CD4-positive, alpha-beta T cell treated with Interleukin-15 for 1 hour (primary cell): Measurements from ENCODE around the gene PSTPIP1.

Experiments
- DNase-seq: peaks from one replicate; pipeline ENCODE4 v3.0.0-alpha.2; 2020

Gene PSTPIP1

DNA sequence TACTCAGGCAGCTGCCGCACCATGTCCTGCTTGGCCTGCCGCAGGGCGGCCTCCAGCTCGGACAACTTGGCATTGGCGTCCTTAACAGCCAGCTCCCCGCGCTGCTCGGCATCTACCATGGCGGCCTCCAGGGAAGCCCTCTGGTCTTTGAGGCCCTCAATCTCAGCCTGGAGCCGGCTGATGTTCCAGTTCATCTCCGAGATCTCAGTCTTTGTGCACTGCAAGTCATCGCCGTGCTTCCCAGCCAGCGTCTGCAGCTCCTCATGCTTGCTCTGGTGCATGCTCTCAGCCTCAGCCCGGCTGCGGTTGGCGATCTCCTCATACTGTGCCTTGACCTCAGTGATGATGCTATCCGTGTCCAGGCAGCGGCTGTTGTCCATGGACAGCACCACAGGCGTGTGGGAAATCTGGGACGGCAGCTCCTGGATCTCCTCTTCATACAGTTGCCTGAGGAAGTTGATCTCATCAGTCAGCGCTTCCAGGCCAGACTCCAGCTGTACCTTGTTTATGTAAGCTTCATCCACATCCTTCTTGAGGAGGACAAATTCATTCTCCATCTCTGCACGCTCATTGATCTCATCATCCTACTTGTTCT lies 15.5 kb upstream of the PSTPIP1 start:
- DNase-seq: no peak

DNA sequence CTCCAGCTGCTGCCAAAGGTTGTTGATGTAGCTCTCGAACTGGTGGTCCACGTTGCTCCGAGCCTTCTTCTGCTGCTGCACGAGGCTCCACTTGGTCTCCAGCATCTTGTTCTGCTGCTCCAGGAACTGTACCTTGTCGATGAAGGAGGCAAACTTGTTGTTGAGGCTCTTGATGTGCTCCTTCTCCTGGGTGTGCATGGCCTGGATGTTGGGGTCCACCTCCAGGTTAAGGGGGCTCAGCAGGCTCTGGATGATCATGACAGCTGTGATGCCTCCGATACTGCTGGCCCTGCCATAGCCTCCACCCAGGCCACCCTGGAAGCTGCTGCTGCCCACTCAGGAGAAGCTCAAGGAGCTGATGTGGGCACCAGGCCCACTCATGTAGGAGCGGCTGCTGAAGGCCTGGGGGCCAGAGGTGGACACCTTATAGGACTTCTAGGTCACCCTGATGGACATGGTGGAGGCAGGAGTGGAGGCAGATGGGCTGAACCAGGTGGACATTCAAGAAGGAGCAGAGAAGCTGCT lies 14.9 kb upstream of the PSTPIP1 start:
- no peak for DNase-seq

GRCh38 chr15:76982356-76982755 lies 12.6 kb upstream of the PSTPIP1 start:
- no peak for DNase-seq

GRCh38 chr15:76982756-76983155 lies 12.2 kb upstream of the PSTPIP1 start:
- DNase-seq: no peak

DNA sequence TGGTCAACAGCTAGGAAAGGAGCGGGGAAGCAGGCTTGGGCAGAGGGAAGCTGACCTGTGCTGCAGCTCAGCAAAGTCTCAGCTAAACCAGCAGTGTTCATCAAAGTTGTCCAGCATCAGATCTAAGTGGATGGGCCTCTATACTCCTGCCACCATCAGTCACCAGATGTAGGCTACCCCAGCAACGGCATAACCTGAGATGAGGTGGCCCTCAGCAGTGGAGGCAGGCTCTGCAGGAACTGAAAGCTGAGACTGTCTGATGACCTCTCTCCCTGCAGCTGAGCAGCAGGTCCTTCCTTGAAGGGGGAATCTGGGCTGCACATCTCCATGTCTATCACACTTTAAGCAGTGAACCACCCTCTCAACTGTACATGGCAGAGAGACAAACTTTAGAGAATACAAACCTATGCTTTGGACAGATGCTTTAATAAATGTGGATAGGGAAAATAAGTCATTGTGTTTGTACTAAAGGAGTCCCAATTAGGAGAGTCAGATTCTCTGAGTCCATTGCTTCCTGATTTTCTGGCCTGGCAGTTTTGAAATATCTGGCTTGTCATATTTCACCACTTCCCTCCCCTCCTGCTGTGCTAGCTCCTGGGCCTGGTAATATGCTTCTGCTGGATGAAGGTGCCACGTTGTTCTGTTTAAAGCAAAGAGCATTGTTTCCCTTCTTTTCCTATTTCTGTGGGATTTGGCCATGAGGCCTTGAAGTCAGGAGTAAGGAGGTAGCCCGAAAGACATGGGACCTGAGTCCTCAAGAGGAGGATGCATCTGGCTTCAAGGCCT lies 11.1 kb upstream of the PSTPIP1 start:
- no peak for DNase-seq

- no peak for DNase-seq
Observed at GRCh38 chr15:76986743-76987142, 8.2 kb upstream of the PSTPIP1 start.

DNA sequence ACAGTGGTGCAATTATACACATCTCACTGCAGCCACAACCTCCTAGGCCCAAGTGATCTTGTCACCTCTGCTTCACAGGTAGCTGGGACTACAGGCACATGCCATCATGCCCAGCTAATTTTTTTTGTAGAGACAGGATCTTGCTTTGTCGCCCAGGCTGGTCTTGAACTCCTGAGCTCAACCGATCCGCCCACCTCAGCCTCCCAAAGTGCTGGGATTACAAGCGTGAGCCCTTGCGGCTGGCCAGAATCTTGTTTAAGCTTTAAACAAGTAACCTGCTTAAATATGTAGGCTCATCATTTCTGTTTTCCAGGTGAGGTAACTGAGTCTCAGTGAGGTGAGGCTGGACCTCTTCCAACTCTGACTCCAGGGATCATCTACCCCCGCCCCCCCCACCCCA lies 7.7 kb upstream of the PSTPIP1 start:
- no peak for DNase-seq

DNA sequence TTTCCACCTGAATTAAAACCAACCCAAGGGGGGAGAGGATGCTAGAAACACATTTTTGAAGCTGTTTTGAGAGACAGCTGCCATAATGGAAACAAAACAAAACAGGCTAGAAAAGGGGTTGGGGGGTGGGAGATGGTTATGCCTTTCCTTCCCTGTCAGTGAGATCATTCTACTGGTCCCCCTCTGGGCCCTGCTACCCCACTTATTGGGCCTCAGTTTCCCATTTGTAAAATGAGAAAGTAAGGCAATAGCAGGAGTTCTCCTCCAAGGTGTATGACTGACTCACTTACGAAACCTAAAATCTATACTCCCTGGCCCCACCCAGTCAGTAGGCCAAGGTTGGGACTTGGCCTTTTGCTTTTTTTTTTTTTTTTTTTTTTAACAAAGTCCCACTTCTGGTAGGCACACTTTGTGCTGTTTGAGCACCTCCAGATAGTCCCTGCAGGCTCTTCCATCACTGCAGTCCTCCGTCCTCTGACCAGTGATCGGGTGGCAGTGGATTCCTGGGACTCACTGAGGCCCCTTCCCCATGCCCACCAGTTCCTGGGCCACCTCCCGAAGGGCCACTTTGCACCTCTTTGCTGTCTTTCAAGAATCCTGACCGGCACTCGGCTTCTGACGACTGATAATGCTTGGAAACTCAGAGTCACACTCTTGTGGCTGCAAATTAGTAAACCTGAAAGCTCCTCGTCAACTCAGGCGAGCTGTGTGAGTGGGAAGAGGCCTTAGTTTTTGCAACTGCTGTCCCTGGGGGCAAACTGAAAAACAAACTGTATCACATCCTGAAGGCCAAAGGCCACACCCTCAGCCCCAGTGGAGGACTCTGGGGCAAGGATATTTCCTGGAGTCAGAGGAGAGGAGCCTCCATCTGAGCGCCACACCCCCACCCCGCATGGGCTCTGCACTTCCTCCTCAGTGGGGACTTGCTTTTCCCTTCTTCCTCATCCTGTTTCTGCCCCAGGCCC lies 6.7 kb upstream of the PSTPIP1 start:
- DNase-seq: no peak

DNA sequence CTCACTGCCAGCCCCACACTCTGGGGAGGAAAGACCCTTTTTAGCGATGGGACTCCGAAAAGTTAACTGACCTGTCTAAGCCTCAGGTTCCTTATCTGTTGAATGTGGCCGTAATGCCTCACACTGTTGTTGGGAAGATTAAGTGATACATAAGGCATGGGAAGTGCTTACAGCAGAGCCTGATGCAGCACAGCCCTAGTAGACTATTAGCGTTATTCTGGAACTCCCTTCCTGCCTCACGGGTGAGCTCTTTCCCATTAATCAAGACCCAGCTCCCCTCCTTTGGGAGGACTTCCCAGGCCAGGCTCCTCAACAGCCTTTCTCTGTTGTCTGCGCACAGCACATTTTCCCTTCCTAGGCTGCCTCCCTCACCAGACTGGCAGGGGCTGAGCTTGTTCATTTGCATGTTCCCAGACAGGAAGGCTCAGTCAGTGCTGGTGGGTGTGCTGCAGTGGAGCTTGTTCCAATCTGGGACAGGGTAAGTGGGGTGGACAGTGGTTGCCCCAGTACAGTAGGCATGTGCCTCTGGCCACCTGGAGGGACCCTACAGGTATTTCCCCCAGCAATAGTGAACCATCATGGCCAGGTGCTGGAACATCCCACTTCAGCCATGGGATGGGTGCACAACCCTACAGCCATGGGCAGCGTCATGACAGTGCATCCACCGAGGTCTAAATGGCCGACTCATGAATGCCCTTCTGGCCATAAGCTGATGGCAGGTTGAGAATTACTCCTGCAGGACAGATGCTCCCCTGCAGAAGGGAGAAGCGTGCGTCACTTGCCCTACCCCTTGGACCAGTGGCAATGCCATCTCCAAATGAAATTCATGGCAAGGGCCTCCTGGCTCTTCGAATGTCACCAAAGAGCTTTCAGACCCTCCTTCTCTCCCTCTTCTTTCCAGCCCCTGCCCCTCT lies 5.8 kb upstream of the PSTPIP1 start:
- DNase-seq: no peak

- no peak for DNase-seq
Observed at GRCh38 chr15:76991048-76991447, 3.9 kb upstream of the PSTPIP1 start.

DNA sequence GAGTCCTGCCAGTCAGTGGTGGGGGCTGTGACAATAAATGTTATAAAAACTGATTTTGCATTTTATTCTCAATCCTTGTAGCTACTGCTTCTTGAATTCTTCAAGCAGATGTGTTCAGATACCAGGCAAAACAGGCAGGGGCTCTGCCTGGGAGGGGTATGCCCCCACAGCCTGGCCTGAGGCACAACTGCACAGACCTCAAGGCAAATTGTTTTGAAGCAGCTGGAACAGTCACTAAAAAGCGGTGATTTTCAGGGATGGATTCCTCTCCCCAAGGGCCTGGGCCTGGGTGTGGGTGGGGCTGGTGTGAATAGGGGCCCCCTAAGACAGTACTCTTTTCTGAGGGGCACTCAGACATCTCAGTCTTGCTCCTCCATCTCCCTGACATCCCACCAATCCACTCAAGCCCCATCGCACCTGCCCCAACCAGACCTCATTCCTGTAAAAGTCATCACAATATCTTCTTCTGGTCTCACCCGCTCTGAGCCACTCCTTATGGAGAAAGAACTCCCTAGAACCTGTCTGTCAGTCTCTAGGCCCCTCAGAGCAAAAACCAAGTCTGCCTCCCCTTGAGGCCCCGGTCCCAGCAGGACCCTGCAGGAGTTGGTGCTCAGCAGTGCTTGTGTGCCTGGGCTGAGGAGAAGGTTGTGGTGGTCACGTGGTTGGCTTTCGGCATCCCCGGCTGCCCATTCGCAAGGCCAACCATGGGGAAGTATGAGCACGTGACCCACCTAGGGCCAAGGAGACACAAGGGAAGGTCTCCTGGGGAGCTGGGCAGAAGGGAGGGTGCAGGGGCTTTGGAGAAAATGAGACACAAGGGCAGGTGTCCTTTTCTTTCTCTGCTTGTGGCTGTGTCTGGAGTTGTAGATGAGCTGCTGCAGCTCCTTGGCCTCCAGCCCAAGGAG lies 2.9 kb upstream of the PSTPIP1 start:
- DNase-seq: peak; percentile 47

GRCh38 chr15:76993114-76993725 lies 1.7 kb upstream of the PSTPIP1 start:
- DNase-seq: no peak

- peak; percentile 67 for DNase-seq
Observed at GRCh38 chr15:76994001-76994400, 925 bp upstream of the PSTPIP1 start.

- no peak for DNase-seq
Observed at GRCh38 chr15:76994496-76994895, 430 bp upstream of the PSTPIP1 start.

DNA sequence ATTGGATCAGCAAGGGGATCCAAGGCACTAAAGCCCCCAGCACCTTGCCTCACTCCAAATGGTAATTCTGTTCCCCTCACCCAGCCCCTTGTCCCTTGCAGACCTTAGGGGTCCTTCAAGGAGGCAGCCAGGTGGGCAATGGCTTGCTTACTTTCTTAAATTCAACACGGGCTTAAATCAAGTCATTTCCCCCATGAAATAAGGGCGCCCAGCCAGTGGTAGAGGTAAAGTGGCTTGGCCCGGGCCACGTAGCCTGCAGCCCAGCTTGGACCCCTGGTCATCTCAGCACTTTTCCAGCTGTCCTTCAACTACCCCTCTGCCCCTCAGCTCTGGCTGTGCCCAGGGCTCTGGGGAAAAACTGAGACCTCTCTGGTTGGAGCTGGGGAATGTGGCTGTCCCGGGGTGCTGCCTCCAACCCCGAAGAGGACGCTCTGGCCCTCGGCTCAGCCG lies 1.2 kb downstream of the PSTPIP1 start:
- DNase-seq: no peak

- no peak for DNase-seq
Observed at GRCh38 chr15:76996526-76997401, 1.8 kb downstream of the PSTPIP1 start.

DNA sequence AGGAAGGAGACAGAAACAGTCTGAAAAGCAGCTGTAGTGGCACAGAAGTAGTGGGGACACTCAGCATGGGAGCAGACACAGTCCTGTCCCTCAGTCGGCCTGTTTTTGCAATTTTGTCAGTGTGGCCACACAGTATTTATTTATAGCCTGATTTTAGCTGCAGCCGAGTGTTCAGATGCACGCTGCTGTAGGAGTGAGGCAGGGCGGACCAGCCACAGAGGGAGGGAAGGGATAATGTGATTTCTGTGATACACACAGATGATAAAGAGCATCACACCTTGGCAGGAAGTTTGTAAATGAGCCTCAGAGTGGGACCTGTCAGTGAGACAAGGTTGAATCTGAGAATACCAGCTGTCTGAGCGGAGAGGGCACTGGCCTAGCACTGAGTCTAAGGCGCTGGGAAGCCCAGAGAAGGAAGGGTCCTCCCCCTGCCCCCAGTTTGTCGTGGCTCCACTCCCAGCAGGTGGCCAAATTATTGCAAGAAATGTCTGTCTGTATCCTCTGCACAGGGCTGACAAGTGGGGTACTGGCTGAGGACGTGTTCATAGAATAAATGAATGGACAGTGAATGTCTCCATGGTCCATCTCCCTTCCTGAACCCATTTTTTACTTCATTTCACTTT lies 3.8 kb downstream of the PSTPIP1 start:
- no peak for DNase-seq

DNA sequence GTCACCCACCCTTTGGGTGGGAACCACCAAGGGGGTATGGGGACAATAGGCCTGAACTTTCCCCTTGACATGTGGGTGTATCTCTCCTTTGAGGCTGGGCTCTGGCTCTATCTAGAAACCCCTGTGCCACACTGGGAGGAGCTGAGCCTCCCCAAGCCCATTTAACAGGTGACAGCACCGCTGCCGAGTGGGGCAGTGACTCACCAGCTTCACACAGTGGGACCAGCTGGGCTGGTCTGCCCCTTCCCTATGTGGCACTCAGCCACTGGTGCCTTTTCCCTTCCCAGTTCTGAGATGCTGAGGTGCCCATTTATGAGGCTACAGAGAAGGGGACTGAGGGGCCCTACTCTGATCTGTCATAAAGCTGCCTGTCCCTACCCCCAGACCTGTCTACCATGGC lies 5.1 kb downstream of the PSTPIP1 start:
- no peak for DNase-seq

GRCh38 chr15:77001351-77001750 lies 6.4 kb downstream of the PSTPIP1 start:
- no peak for DNase-seq
